Suprapubic skin (tissue), 2 donors: Measurements from ENCODE around the gene KLHL13.

Experiments
- EP300 ChIP-seq: sonication (generic); formaldehyde crosslinking; IDR thresholded peaks from one replicate; pipeline ENCODE4 v1.6.1; 2017; ENCODE audit warnings: antibody characterized with exemption
- POLR2A ChIP-seq, 2 donors: fragments of 450-650 bp; IDR thresholded peaks; one replicate each; pipeline ENCODE4 v1.6.1; 2017; ENCODE audit warnings: antibody characterized with exemption in 2 of 2, mild to moderate bottlenecking in 2 of 2, moderate library complexity in 2 of 2

DNA sequence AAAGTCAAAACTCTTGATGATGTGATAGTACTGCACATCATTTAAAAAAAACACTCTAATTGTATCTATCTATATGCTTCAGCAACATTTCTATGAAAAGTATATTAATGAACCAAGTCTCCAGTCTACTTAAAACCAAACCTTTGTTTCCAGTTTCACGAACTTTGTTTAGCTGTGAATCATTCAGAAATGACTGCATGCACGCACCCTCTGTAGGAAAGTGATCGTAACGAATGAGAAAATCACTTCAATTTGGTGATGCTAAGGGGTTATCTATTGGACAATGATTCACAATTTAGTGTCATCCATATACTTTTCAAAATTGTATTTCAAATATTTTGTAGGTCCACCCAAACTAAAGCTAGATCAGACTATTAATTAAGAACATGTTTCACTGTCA, 157.6 kb downstream of the KLHL13 start:
- TF ChIP-seq EP300 (no peak), POLR2A (IDR thresholded peaks at IDR 0.05) (no peak)
